Right kidney (tissue), 1 donor: ENCODE results near the gene IL17RE.

Source experiments
- DNase-seq: peaks from one replicate; pipeline ENCODE4 v3.0.0-alpha.2; 2016

Gene IL17RE

GRCh38 chr3:9903904-9904303, 1.3 kb downstream of the IL17RE start:
- no peak for DNase-seq

GRCh38 chr3:9906480-9906879, 3.8 kb downstream of the IL17RE start:
- no peak for DNase-seq

- no peak for DNase-seq
These were observed 5.6 kb downstream of the IL17RE start for GRCh38 chr3:9908286-9908685.

- no peak for DNase-seq
These were observed 6.8 kb downstream of the IL17RE start for GRCh38 chr3:9909221-9910013.

GRCh38 chr3:9911863-9912262, 9.2 kb downstream of the IL17RE start:
- DNase-seq: no peak

- DNase-seq: no peak
These were observed 9.8 kb downstream of the IL17RE start for GRCh38 chr3:9912294-9912935.

- DNase-seq: no peak
These were observed 11.0 kb downstream of the IL17RE start for GRCh38 chr3:9913601-9914000.

GRCh38 chr3:9914011-9914410, 11.4 kb downstream of the IL17RE start:
- DNase-seq: no peak

- DNase-seq: peak; percentile 25
These were observed 12.1 kb downstream of the IL17RE start for GRCh38 chr3:9914559-9915253.

- peak; percentile 88 for DNase-seq
These were observed 12.8 kb downstream of the IL17RE start for GRCh38 chr3:9915254-9916141.

GRCh38 chr3:9916346-9916733, 13.7 kb downstream of the IL17RE start:
- peak; percentile 24 for DNase-seq

- DNase-seq: peak; percentile 67
These were observed 14.4 kb downstream of the IL17RE start, which contains the start of gene IL17RC for GRCh38 chr3:9916734-9917680. IL17RC (plus strand) TSS chr3:9917098; CDS start chr3:9917316, 218 bp downstream.

GRCh38 chr3:9917820-9918219, 15.2 kb downstream of the IL17RE start:
- DNase-seq: no peak

GRCh38 chr3:9918261-9919038, 15.8 kb downstream of the IL17RE start:
- no peak for DNase-seq

GRCh38 chr3:9928158-9928557, 25.5 kb downstream of the IL17RE start:
- no peak for DNase-seq

- no peak for DNase-seq
These were observed 28.3 kb downstream of the IL17RE start for GRCh38 chr3:9930804-9931418.

GRCh38 chr3:9932535-9932842, 29.8 kb downstream of the IL17RE start:
- DNase-seq: no peak

GRCh38 chr3:9932843-9933560, 30.4 kb downstream of the IL17RE start:
- DNase-seq: peak; percentile 89

GRCh38 chr3:9933561-9934234, 31.1 kb downstream of the IL17RE start, which contains the start of gene CRELD1:
CRELD1 (plus strand) TSS chr3:9933834; CDS start chr3:9934439, 605 bp downstream.
- DNase-seq: peak; percentile 98
